Measurements from ENCODE around the gene SLC38A1. TPM values are rescaled to one million over a fixed set of nuclear protein-coding genes. Genes with fewer than 3 reads are reported as not detected.
"Not testable (repeated sequence)": the region's sequence is repeated elsewhere in the genome, so short reads cannot be mapped to it uniquely, and the experiment has no call there.

Gene SLC38A1
- total and polyA plus RNA-seq, 2 donors from 2014 or later, result 13.3 to 124 TPM

DNA sequence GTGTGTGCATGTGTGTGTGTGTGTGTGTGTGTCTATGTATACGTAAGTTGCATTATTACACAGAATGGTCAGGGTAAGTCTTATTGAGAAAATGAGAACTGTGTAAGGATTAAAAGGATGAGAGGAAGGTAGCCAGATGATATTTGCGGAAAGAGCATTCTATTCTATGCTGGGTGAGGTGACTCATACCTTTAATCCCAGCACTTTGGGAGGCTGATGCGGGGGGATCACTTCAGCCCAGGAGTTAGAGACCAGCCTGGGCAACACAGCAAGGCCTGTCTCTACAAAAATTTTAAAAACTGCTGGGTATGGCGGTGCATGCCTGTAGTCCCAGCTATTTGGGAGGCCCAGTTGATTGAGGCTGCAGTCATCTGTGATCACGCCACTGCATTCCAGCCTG, 103.7 kb downstream of the SLC38A1 start:
- intact Hi-C loops (cut with DNase I), result no loop called here
- TF ChIP-seq CTCF (IDR thresholded peaks at IDR 0.05; ENCODE audit: borderline replicate concordance, extremely low read depth, insufficient read depth), result no peak
- no peak overlapping the region for H3K9ac ChIP-seq (ENCODE audit: low read length in 3 of 3)
- H3K4me1 ChIP-seq (ENCODE audit: control insufficient read depth in 2 of 3, insufficient read depth in 2 of 3, low read depth in 1 of 3, low read length in 3 of 3), result peaks cover 0 to 7% (median 4%) of the 10 kb centered on the region in 3 donors
- H3K27ac ChIP-seq (ENCODE audit: low read depth in 2 of 2, low read length in 2 of 2), result no peak overlapping the region
- H3K27me3 ChIP-seq (ENCODE audit: control insufficient read depth, insufficient read depth, low read length), result no peaks in the 10 kb centered on the region
- no peaks in the 10 kb centered on the region for H3K36me3 ChIP-seq (ENCODE audit: control insufficient read depth in 2 of 3, insufficient read depth in 3 of 3, low read length in 3 of 3)
- FAIRE-seq, result no peak
- no peak for DNase-seq
- H3K4me3 ChIP-seq (ENCODE audit: low read length in 3 of 3), result no peak overlapping the region
- H3K9me3 ChIP-seq (ENCODE audit: control insufficient read depth in 2 of 3, insufficient read depth in 1 of 3, low read length in 3 of 3), result no peaks in the 10 kb centered on the region

DNA sequence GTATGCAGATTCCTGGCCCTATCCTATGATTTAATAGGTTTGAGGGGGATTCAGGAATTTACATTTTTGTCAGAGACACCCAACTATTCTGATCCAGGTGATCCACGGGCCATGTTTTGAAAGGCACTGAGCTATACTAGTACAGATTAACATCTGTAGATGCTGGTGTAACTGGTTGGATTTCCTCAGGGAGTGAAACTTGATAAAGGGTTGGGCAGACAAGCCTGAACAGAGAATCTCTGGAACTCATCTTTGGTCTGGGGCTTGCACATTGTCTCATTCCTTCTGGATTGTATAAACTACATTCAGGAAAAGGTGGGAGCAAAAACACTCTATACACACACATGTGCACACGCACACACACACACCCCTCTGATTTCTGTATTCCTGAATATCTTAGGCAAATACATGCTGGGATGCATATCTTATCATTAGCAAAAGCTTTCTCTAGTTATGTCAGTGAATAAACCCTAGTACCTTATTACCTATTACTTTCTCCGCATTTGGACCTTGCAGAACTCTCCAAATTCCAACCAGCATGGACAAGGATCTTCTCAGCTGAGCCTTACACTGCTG, 104.6 kb downstream of the SLC38A1 start:
- Histone ChIP-seq H3K4me3 (ENCODE audit: low read length in 3 of 3) (no peak overlapping the region), H3K4me1 (ENCODE audit: control insufficient read depth in 2 of 3, insufficient read depth in 2 of 3, low read depth in 1 of 3, low read length in 3 of 3) (peaks cover 0 to 7% (median 4%) of the 10 kb centered on the region in 3 donors), H3K36me3 (ENCODE audit: control insufficient read depth in 2 of 3, insufficient read depth in 3 of 3, low read length in 3 of 3) (no peaks in the 10 kb centered on the region), H3K9ac (ENCODE audit: low read length in 3 of 3) (no peak overlapping the region), H3K27ac (ENCODE audit: low read depth in 2 of 2, low read length in 2 of 2) (no peak overlapping the region), H3K27me3 (ENCODE audit: control insufficient read depth, insufficient read depth, low read length) (no peaks in the 10 kb centered on the region), H3K9me3 (ENCODE audit: control insufficient read depth in 2 of 3, insufficient read depth in 1 of 3, low read length in 3 of 3) (no peaks in the 10 kb centered on the region)
- no peak for TF ChIP-seq CTCF (IDR thresholded peaks at IDR 0.05; ENCODE audit: borderline replicate concordance, extremely low read depth, insufficient read depth)
- intact Hi-C loops (cut with DNase I), result no loop called here
- FAIRE-seq (no peak), DNase-seq (no peak)

GRCh38 chr12:46162549-46163076, 106.2 kb downstream of the SLC38A1 start:
- H3K27me3 ChIP-seq (ENCODE audit: control insufficient read depth, insufficient read depth, low read length); H3K36me3 ChIP-seq (ENCODE audit: control insufficient read depth in 2 of 3, insufficient read depth in 3 of 3, low read length in 3 of 3); FAIRE-seq; DNase-seq; H3K9me3 ChIP-seq (ENCODE audit: control insufficient read depth in 2 of 3, insufficient read depth in 1 of 3, low read length in 3 of 3); intact Hi-C loops (cut with DNase I); H3K27ac ChIP-seq (ENCODE audit: low read depth in 2 of 2, low read length in 2 of 2); H3K4me3 ChIP-seq (ENCODE audit: low read length in 3 of 3); H3K9ac ChIP-seq (ENCODE audit: low read length in 3 of 3); H3K4me1 ChIP-seq (ENCODE audit: control insufficient read depth in 2 of 3, insufficient read depth in 2 of 3, low read depth in 1 of 3, low read length in 3 of 3): not testable (repeated sequence)

DNA sequence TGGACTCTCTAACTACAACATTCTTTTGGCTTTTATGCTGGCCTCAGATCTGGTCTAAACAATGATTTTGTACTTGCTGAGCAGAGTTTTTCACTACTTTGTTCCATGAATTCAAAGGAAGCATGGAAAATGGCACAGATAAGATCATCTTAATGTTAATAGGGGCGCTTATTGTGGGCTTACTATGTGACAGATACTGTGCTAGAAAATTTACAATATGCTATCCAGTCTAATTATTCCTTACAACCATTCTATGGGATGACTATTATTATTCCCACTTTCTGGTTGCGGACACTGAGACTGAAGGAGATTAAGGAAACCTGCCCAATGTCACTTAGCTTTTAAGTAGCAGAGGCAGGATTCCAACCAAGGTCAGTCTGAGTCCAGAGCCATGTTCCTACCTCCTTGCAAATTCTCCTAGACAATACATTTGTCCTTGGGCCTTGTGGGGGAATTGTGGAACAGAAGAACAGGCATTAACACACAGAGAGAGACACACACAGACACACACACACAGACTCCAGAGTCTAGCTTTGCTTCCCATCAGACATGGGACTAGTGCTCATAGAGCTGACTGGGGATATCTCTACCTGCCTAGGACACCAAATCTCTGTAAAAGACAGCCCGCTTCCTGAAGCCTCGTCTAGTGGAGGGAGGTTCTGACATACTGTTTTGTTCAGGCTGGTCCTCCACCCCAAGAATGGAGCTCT, 107.7 kb downstream of the SLC38A1 start:
- H3K4me3 ChIP-seq (ENCODE audit: low read length in 3 of 3), result no peak overlapping the region
- H3K27me3 ChIP-seq (ENCODE audit: control insufficient read depth, insufficient read depth, low read length), result no peaks in the 10 kb centered on the region
- peaks cover 0 to 7% (median 4%) of the 10 kb centered on the region in 3 donors for H3K4me1 ChIP-seq (ENCODE audit: control insufficient read depth in 2 of 3, insufficient read depth in 2 of 3, low read depth in 1 of 3, low read length in 3 of 3)
- no peak for TF ChIP-seq CTCF (IDR thresholded peaks at IDR 0.05; ENCODE audit: borderline replicate concordance, extremely low read depth, insufficient read depth)
- H3K27ac ChIP-seq (ENCODE audit: low read depth in 2 of 2, low read length in 2 of 2), result peak overlapping the region in 1 of 2 donors; percentile 37
- H3K9ac ChIP-seq (ENCODE audit: low read length in 3 of 3), result peak overlapping the region in 1 of 3 donors; percentile 5
- H3K36me3 ChIP-seq (ENCODE audit: control insufficient read depth in 2 of 3, insufficient read depth in 3 of 3, low read length in 3 of 3), result no peaks in the 10 kb centered on the region
- no peak for FAIRE-seq
- H3K9me3 ChIP-seq (ENCODE audit: control insufficient read depth in 2 of 3, insufficient read depth in 1 of 3, low read length in 3 of 3), result no peaks in the 10 kb centered on the region
- intact Hi-C loops (cut with DNase I), result no loop called here
- no peak for DNase-seq
